Astrocyte of the cerebellum (primary cell): ENCODE measurements around the gene ELOVL6.
A peak's percentile ranks its signal among the peaks of the same experiment; 100 is the strongest.
"Not testable (repeated sequence)": the region's sequence is repeated elsewhere in the genome, so short reads cannot be mapped to it uniquely, and the experiment has no call there.

Source experiments
- DNase-seq: peaks from one replicate; pipeline ENCODE4 v3.0.0-alpha.2; 2011; ENCODE audit warnings: low read depth
- H3K4me3 ChIP-seq: 2 replicates; pipeline ENCODE4 v1.5.1; 2011; ENCODE audit warnings: mild to moderate bottlenecking, low read depth, low read length, moderate library complexity
- in situ Hi-C: cut with HindIII; loops from 2 replicates; pipeline ENCODE4 v1.10.0; 2017; ENCODE audit warnings: low sequenced_read_pairs
- TF ChIP-seq, protein P1 (sequence below): IDR thresholded peaks from 2 replicates; pipeline ENCODE4 v1.5.1; 2012; ENCODE audit warnings: low read length, low read depth, moderate library complexity, mild to moderate bottlenecking; ENCODE audit errors: missing control alignments

Gene ELOVL6

DNA sequence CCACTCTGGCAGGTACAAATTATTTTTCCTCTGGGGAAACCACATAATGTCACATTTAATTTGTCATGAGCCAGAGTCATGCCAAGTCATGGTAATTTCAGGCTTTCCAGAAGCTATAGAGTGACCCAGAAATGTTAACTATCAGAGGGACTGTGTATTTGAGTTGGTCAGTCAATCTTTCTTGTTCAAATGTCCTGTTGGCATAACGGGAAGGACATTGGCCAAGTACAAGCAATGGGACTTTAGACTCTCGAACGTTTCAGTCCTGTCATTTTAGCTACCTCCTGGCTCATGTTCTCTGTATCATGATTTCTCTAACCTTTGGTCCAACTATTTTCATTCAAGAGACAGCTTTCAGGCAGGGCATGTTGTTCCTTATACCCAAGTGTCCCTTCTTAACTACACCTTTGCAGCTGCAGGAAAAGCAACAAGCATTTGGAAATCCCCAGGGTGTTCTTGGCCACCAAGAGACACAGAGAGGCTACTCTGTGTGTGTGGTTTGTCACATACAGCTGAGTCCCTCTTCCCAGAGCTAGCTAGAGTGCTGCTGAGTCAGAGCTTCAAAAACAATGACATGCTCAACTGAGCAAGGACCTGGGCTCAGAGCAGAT is 143.2 kb downstream of the ELOVL6 start:
- TF ChIP-seq, protein P1, sequence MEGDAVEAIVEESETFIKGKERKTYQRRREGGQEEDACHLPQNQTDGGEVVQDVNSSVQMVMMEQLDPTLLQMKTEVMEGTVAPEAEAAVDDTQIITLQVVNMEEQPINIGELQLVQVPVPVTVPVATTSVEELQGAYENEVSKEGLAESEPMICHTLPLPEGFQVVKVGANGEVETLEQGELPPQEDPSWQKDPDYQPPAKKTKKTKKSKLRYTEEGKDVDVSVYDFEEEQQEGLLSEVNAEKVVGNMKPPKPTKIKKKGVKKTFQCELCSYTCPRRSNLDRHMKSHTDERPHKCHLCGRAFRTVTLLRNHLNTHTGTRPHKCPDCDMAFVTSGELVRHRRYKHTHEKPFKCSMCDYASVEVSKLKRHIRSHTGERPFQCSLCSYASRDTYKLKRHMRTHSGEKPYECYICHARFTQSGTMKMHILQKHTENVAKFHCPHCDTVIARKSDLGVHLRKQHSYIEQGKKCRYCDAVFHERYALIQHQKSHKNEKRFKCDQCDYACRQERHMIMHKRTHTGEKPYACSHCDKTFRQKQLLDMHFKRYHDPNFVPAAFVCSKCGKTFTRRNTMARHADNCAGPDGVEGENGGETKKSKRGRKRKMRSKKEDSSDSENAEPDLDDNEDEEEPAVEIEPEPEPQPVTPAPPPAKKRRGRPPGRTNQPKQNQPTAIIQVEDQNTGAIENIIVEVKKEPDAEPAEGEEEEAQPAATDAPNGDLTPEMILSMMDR: no peak
- no peak overlapping the region for H3K4me3 ChIP-seq
- in situ Hi-C loops: no loop called here
- DNase-seq: no peak

DNA sequence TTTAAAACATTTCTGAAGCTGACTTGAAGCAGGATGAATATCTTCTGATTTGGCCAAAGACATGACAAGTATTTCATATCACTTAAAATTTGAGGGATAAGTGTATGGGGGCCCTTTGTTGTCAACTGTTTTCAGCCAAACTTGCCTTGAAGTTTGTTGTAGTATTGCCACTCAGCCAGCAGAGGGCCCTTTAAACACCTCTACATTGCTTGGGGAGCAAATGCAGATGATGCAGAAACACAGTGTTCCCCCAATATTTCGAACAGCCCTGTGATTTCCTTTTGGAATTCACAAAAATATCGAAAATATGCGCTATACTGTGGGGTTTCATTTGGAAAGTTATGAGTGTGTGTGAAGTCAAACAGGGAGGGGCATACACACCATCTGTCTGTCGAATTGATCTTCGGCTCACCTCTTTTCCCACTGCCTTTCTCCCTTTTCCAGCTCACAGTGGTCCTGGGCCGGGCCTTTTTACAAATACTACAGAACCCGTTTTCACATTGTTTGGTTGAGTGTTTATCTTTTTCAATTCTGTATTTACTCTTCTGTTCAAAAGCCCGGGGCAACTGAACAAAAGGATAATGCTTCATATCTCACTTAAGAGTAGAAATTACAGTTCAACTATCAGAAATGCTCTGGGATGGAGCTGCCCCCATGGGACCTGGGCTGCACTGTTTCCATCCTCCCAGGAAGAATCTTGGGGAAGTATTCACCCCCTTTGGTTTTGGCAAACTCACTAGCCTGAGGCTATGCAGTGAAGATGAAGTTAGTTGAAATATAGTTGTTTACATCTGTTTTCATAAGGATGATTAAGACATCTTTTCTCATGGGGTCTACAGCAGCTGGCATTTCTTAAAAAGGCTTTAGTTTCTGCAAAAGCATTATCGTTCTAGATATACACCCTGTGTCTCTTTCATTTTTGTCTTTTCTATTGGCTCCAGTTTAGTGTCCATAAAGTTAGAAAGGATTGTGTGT is 148.2 kb downstream of the ELOVL6 start:
- TF ChIP-seq, protein P1: peak; percentile 87
- no peak overlapping the region for H3K4me3 ChIP-seq
- in situ Hi-C loops: loop anchor here (25.0 kb wide), 1 partner anchor 462 kb away; no protein-coding TSS in a partner anchor
- DNase-seq: peak; percentile 31

DNA sequence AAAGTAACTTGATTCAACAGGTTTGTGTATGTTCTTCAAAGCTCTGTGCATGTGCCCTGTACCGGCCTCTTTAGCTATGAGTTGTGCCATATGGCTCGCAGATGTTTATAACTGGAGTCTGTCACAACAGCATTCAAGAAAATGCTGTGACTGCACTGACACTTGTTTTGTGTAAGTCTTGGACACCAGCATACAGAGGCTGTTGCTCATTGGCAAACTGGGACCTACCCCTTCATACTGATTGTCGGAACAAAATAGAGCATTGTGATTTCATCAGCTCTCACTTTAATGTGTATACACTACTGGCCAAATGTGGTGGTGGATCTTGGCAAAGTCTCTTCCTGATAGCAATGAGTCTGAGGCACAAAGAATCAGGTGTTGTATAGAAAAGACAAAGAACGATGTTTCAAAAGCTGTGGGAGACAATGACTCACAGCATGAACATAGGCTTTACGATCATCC is 151.8 kb downstream of the ELOVL6 start:
- in situ Hi-C loops: loop anchor here (25.0 kb wide), 1 partner anchor 466 kb away; no protein-coding TSS in a partner anchor
- DNase-seq: peak; percentile 34
- H3K4me3 ChIP-seq: no peak overlapping the region
- TF ChIP-seq, protein P1: no peak

DNA sequence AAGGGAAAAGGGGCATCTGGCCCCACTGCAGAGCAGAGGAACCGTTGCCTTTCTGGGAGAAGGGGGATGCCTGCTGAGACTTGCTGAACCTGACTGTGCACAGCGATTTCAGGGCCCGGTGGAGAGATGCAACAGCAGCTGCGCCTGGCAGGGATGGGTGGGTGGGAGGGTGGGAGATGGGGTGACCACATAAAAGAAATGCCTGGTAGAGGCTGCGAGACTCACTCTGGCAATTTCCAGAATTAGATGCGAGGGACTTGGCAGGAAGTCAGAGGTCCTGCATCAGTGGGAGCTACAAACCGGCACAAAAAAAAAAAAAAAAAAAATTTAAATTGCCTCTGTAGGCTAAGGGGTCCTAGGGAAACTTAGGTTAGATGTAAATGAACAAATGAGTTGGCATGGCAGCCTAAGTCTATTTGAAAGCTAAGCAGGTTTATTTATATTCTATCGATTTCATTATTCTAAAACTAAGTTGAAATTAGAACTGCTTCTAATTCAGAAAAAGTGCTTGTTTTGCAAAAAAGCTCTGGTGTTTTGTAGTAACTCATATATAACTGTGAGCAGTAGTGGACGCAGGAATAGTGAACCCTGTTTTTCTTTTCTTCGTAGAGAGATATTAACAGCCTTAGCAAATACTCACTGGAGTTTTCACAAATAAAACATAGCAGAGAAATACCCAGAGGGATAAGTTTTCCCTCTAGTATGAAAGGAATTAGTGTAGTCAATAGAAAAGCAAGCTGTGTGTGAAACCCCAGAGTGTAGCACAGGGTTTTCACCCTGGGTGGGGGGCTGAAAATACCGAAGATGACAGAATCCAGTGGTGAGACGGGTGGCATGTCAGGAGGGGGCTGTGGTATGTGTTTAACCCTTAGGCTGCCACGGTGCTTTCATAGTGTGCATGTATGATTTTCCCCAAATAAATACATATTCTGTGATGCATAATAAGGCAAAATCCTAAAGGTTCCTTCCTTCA is 155.6 kb downstream of the ELOVL6 start:
- no peak overlapping the region for H3K4me3 ChIP-seq
- TF ChIP-seq, protein P1: no peak
- no peak for DNase-seq
- in situ Hi-C loops: loop anchor here (25.0 kb wide), 1 partner anchor 469 kb away; no protein-coding TSS in a partner anchor

DNA sequence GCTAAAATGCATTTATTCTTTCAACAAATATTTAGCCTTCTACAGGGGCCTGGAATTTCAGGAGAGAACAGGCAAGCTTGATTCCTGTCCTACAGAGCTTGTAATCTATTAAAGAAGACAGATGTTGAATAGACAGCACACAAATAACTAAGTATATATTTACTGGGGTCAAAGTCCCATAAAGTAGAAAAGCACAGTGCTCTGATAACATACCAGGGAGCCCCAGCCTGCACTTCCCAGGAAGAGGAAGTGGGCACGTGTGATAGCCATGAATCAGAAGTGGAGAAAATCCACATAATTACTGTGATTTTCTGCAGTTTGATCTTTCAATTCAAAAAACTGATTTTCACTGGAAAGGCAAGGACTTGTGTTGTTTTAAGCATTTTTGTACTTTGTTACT is 156.7 kb downstream of the ELOVL6 start:
- in situ Hi-C loops: loop anchor here (25.0 kb wide), 1 partner anchor 471 kb away; no protein-coding TSS in a partner anchor
- DNase-seq: no peak
- no peak overlapping the region for H3K4me3 ChIP-seq
- TF ChIP-seq, protein P1: no peak

DNA sequence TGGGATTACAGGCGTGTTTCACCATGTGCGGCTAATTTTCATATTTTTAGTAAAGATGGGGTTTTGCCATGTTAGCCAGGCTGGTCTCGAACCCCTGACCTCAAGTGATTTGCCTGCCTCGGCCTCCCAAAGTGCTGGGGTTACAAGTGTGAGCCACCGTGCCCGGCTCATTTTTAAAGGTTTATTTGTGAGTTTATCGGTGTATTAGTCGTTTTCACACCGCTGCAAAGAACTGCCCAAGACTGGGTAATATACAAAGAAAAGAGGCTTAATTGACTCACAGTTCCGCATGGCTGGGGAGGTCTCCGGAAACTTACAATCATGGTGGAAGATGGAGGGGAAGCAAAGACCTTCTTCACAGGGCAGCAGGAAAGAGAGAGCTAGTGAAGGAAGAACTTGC is 159.3 kb downstream of the ELOVL6 start:
- in situ Hi-C loops: loop anchor here (25.0 kb wide), 1 partner anchor 473 kb away; no protein-coding TSS in a partner anchor
- H3K4me3 ChIP-seq, DNase-seq: not testable (repeated sequence)
